Tibial nerve (tissue), 4 donors: ENCODE results near the gene MCUR1.
"Not testable (repeated sequence)": the region's sequence is repeated elsewhere in the genome, so short reads cannot be mapped to it uniquely, and the experiment has no call there.

ENCODE experiments used
- EP300 ChIP-seq, 2 donors: sonication (generic); formaldehyde crosslinking; IDR thresholded peaks; one replicate each; pipeline ENCODE4 v1.6.1; 2017; ENCODE audit warnings: antibody characterized with exemption in 2 of 2, mild to moderate bottlenecking in 1 of 2
- TF ChIP-seq, protein P1 (sequence below), 5 experiments: fragments of 200-600 bp in 3 of 5; fragments of 450-650 bp in 2 of 5; sonication (generic) in 3 of 5; IDR thresholded peaks; one replicate each; pipeline ENCODE4 v1.5.1; 2016 to 2019; ENCODE audit warnings: antibody characterized with exemption in 5 of 5, mild to moderate bottlenecking in 3 of 5, moderate library complexity in 2 of 5

DNA sequence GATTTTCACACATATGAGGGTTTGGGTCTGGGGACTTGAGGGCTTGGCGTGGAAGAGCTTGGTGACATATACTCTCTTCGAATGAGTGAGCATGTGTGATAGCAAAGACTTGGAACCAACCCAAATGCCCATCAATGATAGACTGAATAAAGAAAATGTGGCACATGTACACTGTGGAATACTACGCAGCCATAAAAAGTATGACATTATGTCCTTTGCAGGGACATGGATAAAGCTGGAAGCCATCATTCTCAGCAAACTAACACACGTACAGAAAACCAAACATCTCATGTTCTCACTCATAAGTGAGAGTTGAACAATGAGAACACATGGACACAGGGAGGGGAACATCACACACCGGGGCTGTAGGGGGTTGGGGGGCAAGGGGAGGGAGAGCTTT lies 19.7 kb upstream of the MCUR1 start:
- not testable (repeated sequence) for TF ChIP-seq EP300 (IDR thresholded peaks at IDR 0.05)
- TF ChIP-seq, protein P1, sequence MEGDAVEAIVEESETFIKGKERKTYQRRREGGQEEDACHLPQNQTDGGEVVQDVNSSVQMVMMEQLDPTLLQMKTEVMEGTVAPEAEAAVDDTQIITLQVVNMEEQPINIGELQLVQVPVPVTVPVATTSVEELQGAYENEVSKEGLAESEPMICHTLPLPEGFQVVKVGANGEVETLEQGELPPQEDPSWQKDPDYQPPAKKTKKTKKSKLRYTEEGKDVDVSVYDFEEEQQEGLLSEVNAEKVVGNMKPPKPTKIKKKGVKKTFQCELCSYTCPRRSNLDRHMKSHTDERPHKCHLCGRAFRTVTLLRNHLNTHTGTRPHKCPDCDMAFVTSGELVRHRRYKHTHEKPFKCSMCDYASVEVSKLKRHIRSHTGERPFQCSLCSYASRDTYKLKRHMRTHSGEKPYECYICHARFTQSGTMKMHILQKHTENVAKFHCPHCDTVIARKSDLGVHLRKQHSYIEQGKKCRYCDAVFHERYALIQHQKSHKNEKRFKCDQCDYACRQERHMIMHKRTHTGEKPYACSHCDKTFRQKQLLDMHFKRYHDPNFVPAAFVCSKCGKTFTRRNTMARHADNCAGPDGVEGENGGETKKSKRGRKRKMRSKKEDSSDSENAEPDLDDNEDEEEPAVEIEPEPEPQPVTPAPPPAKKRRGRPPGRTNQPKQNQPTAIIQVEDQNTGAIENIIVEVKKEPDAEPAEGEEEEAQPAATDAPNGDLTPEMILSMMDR (IDR thresholded peaks at IDR 0.05): not testable (repeated sequence)
